ENCODE measurements around the gene MOSPD3.
A peak's percentile ranks its signal among the peaks of the same experiment; 100 is the strongest.

MOSPD3 gene

GRCh38 chr7:100575746-100576383 lies 36.5 kb upstream of the MOSPD3 start:
- DNase-seq = no peak

- DNase-seq = no peak
Measured at GRCh38 chr7:100576384-100576993, 35.9 kb upstream of the MOSPD3 start.

- no peak for DNase-seq
Measured at GRCh38 chr7:100577103-100577502, 35.2 kb upstream of the MOSPD3 start.

GRCh38 chr7:100577507-100577906 lies 34.8 kb upstream of the MOSPD3 start:
- DNase-seq = no peak

DNA sequence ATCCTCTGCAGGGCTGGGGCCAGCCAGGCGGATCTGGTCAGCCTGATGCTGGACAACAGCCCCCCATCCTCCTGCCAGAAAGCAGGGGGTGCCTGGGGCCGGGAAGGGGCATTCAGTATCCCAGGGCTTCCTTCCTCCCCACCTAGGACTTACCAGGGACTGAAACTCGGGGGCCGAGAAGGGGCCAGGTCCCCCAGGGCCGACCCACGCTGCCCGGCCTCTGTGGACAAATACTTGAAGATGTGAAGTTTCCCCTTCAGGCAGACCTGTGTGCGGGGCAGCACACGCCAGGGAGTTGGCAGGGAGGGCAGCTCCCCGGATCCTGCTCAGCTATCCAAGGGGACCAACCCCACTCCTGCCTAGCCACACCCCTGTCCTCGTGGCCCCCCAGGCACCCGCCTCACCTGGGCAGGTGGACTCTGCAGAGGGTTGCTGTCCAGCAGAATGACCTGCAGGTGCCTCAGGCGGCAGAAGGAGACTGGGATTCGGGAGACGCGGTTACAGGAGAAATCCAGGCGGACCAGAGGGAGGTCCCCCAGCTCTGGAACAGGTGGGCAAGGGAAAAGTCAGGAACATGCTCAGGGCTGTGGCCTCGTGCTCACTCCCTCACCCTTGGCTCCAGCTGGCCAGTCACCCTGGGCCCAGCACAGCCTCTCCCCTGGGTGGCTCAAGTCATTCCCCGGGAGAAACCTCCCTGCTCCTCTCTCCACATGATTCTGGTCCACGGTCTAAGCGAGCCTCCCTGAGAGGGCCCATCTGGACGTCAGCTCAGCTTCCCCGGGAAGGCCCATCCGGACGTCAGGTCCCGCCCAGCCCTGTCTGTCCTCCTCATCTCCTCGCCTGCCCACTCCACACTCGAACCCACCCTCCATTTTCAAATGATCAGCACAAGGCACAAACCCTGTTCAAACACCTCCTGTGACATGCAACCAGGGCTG lies 33.8 kb upstream of the MOSPD3 start:
- no peak for DNase-seq

DNA sequence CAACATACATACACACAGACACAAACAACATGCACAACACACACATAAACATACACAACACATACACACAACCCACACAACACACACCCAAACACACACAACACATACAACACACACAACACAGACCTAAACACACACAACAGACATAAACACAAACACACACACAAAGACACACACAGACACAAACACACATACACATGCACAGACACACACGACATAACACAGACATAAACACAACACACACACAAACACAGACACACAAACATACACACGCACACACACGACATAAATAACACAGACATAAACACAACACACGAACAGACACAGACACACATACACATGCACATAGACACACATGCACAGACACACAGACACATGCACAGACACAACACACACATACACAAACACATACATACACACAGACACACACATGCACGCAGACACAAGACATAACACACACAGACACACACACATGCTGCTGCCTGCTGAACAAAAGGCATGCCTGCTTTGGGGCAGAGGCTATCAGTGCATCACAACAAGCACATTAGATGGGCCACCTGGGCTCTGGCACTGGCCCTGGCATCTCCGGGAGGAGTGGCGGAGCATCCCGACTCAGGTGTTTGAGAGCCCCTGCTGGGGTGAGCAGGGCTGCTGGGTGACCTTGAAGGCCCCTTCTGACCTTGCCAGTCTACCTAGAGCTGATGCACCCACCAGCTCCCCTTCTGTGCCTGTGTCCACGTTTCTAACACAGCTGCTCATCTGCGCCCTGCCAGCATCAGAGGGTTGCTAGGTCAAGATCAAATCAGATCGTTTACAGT lies 31.7 kb upstream of the MOSPD3 start:
- no peak for DNase-seq

DNA sequence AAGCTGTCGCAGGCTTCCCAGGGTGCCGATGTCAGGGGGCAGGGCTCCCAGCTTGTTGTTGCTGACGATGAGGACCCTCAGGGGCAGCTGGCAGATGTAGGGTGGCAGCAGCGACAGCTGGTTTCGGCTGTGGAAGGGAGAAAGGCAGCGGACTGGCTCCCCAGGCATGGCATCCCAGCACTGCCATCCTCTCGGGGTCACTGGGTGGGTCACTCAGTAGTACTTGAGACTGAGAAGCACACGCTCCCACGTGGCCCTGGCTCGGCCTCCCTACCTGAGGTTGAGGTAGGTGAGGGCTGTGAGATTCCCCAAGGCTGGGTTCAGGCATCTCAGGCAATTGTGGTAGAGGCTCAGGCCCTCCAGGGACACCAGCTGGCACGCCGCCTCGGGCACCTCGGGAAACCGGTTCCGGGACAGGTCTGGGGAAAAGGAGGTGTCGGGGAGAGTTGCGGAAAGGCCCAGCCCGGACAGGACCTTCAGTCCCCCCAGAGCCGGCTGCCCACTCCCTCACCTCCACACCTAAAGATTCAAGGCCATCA lies 30.2 kb upstream of the MOSPD3 start:
- DNase-seq = no peak

DNA sequence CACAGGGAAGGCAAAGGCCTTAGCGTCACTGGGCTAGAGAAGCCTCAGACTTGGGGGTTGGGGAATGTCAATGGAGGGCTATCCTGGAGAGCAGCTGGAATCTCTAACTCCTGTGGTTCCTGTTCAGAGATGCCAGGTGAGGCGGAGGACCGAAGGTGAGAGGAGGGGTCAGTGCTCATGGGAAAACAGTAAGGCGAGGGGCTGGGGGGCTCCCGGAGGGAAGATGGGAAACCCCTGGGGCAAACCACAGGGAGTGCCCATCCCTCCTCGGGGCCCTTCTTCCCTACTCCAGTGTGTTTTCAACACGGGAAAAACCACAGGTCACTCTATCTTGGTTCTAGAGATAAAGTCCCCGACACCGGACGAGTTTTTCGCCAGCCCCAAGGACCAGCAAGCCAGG lies 29.7 kb upstream of the MOSPD3 start:
- no peak for DNase-seq

DNA sequence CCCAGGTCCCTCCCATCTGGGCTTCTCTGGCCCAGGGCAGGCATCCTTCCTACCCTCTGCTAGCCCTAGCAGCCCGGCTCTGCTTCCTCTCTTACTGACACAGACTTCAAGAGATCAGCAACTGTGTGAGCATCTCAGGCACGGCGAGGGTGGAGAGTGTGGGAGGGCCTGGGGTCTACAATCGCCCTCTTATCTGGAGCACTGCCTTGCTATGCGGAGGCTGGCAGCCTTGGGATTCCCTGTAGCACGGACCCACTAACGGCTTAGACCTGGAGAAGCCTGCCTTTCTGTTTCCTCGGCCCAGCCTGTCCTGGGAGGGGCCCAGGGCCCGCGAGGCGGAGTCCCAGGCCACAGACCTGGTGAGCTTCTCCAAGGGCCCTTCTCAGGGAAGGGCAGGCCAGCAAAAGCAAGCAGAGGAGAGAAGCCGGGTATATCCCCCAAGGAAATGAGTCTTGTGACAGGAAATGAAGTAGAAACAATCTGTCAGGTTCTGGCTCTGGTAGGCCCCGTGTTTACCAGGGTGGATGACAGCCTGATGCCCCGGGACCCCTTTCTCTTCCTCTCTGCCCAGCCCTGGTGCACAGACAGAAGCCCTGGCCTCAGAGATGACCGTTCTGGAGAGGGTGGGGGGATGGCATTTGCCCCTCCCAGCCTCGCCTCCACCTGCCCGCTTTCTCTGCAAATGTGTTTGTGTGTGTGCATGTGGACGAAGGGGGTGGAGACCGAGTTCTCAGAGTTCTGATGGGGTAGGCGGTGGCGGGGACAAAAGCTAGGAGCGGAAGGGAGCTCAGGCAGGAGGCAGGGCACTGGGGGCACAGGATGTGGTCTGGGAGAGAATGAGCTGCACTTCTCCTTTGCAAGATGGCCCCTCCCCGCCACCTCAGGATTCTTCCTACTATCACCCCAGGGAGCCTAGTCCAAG lies 28.9 kb upstream of the MOSPD3 start:
- no peak for DNase-seq

- no peak for DNase-seq
Measured at GRCh38 chr7:100584054-100584682, 28.2 kb upstream of the MOSPD3 start.

DNA sequence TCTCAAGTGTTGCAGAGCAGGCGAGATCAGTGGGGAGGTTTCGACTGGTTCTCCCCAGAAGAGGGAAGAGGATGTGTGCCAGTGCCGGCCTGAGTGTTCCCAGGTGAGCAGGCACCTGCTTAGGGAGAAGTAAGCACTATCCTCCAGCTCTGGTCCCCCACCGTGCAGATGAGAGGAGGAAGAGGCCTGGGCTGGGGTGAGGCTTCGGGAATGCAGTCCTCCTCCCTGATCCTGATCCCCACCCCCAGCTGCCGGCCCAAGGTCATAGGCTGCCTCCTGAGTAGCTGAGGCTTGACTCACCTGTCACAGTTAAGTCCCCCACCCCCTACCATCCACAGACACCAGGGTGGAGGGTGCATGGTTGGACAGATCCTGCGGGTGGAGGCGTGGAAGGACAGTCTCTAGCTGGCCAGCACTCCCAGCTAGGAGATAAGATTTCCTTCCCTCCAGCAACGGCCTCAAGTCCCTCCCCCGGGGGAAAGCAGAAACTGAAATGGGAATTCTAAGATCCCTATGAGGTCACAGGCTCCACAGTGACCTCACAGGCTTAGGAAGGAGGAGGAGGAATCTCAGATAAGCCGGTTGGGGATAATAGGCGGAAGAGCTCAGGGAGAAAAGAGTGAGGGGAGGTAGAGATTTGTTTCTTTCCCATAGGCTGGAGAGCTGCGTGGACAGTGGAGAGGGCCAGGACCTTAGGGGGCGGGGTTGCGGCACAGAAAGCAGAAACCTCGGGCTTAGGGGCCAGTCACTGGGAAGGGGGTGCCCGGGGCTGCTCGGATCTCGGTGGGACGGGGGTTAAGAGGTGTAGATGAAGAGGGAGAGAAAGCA lies 27.4 kb upstream of the MOSPD3 start:
- DNase-seq = no peak

DNA sequence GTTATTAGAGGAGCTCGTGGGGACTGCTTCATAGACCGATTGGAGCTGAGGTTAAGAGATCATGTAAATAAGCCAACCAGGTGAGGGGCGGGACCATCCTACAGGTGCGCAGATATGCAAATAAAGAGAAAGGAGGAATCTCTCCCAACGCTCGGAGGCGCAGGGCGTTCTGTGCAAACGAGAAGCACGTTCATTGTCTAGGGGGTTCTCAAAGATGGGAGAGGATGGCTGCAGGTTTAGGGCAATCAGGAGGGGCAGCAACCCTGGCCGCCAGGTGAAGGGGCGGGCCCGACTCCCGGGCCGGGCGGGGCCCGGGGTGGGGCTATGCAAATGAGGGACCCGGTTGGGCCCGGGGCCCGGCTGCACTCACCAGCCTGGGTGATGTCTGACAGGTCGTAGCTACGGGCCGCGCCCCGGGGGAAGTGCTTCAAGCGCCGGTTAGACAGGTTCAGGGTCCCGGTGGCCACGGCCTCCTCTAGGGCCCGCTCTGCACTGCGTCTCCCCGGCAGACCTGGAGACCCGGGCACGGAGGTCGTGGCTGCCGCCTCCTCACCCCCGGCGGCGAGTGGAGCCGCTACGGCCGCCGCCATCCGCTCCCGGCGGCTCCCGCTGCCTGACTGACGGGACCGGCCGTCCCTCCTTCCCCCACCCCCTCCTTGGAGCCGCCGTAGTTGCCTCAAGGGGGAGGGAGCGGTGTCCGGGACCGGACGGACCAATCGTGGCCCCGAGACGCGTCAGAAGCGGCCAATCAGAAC lies 26.7 kb upstream of the MOSPD3 start, which contains the start of gene LRCH4:
Gene LRCH4, minus strand, starts transcription at position 619 of the 755 bp plus-strand sequence. Its CDS starts 29 bp downstream, at position 590.
- DNase-seq = no peak

- DNase-seq = peak; percentile 97 to 98
Measured at GRCh38 chr7:100586266-100587025, 25.9 kb upstream of the MOSPD3 start, which contains the start of gene FBXO24. TSS of gene FBXO24 (plus strand) at chr7:100586328. CDS start at chr7:100586626, 298 bp downstream.

- DNase-seq = no peak
Measured at GRCh38 chr7:100588438-100588837, 23.9 kb upstream of the MOSPD3 start.

DNA sequence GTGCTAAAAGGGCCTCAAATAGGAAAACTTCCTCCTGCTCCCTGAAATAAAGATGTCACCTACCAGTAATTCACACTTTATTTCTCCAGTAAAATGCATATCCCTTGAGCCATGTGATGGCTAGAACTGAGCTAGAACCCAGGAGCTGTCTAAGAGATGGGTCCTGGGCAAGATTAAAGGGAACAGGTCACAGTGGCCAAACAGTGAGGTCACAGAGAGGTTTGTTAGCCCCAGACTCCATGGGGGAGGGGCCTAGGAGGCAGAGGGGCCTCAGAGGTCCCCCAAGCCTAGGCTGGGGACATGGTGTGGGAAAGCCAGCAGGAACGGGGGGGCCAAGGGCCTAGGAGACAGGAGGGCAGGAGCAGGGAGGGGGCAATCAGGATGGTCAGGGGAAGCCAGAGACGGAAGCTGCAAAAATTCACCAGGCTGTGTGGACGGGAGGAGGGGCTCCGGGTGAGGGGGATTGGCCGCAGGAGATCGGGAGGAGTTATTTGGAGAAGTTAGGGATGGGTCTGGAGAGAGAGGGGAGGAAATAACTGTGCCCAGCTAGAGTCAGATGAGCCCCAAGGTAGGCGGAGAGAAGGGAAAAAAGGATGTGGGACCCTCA lies 22.9 kb upstream of the MOSPD3 start:
- no peak for DNase-seq

GRCh38 chr7:100590077-100590737 lies 22.1 kb upstream of the MOSPD3 start:
- no peak for DNase-seq

GRCh38 chr7:100591596-100591995 lies 20.7 kb upstream of the MOSPD3 start:
- DNase-seq = no peak

Data from NCI-H446 (cell line).